ENCODE results near the gene CLIC4.

GRCh38 chr1:24743404-24744211 lies 1.6 kb upstream of the CLIC4 start:
- no peak for TF ChIP-seq CTCF (IDR thresholded peaks at IDR 0.05)
- TF ChIP-seq POLR2A (IDR thresholded peaks at IDR 0.05): no peak
- no peak for TF ChIP-seq EP300 (IDR thresholded peaks at IDR 0.05)
- TF ChIP-seq POLR2AphosphoS5 (IDR thresholded peaks at IDR 0.05): no peak
